Dedifferentiated amniotic fluid mesenchymal stem cell (primary cell): ENCODE measurements around the gene AMTN.
"Not testable (repeated sequence)": the region's sequence is repeated elsewhere in the genome, so short reads cannot be mapped to it uniquely, and the experiment has no call there.

Experiments used
- DNase-seq: peaks from one replicate; pipeline ENCODE4 v3.0.0-alpha.2; 2016; ENCODE audit errors: extremely low spot score

Gene AMTN

GRCh38 chr4:70518269-70518668 lies at the start of gene AMTN:
Gene AMTN, plus strand, starts transcription at chr4:70518569. Its CDS starts 209 bp downstream, at chr4:70518778.
- no peak for DNase-seq

- no peak for DNase-seq
These were observed 46.5 kb upstream of the AMTN start, which contains the start of gene MUC7 for GRCh38 chr4:70471897-70472296. Gene MUC7, plus strand, starts transcription at chr4:70472197. Its CDS starts 1,825 bp downstream, at chr4:70474022.

- DNase-seq = peak; percentile 15
These were observed 44.7 kb upstream of the AMTN start for GRCh38 chr4:70473679-70474078.

GRCh38 chr4:70488748-70489147 lies 29.6 kb upstream of the AMTN start:
- DNase-seq = no peak

GRCh38 chr4:70496231-70496630 lies 22.1 kb upstream of the AMTN start:
- DNase-seq = no peak

- DNase-seq = not testable (repeated sequence)
These were observed 16.5 kb upstream of the AMTN start for GRCh38 chr4:70501838-70502237.

- DNase-seq = no peak
These were observed 13.6 kb upstream of the AMTN start for GRCh38 chr4:70504733-70505132.

GRCh38 chr4:70505151-70505748 lies 13.1 kb upstream of the AMTN start:
- peak; percentile 55 for DNase-seq

GRCh38 chr4:70508801-70509200 lies 9.6 kb upstream of the AMTN start:
- no peak for DNase-seq

GRCh38 chr4:70511365-70511764 lies 7.0 kb upstream of the AMTN start:
- DNase-seq = no peak

- peak; percentile 46 for DNase-seq
These were observed 2.8 kb upstream of the AMTN start for GRCh38 chr4:70515367-70516250.

GRCh38 chr4:70518716-70519115 lies 347 bp downstream of the AMTN start:
- no peak for DNase-seq

GRCh38 chr4:70522626-70523025 lies 4.3 kb downstream of the AMTN start:
- DNase-seq = no peak

- no peak for DNase-seq
These were observed 12.6 kb downstream of the AMTN start for GRCh38 chr4:70530997-70531396.

GRCh38 chr4:70531981-70532380 lies 13.6 kb downstream of the AMTN start:
- DNase-seq = no peak

- DNase-seq = no peak
These were observed 14.8 kb downstream of the AMTN start for GRCh38 chr4:70533211-70533610.

- no peak for DNase-seq
These were observed 15.4 kb downstream of the AMTN start for GRCh38 chr4:70533791-70534190.

GRCh38 chr4:70534886-70535285 lies 16.5 kb downstream of the AMTN start:
- not testable (repeated sequence) for DNase-seq

GRCh38 chr4:70538869-70539268 lies 20.5 kb downstream of the AMTN start:
- DNase-seq = no peak

GRCh38 chr4:70544279-70544868 lies 26.0 kb downstream of the AMTN start:
- no peak for DNase-seq

GRCh38 chr4:70556856-70557255 lies 38.5 kb downstream of the AMTN start:
- DNase-seq = no peak

GRCh38 chr4:70559211-70559830 lies 41.0 kb downstream of the AMTN start:
- peak; percentile 58 for DNase-seq
